K562 (cell line): ENCODE data around the gene GMEB2. TPM values are rescaled to one million over a fixed set of nuclear protein-coding genes. Genes with fewer than 3 reads are reported as not detected.
A peak's percentile ranks its signal among the peaks of the same experiment; 100 is the strongest.

ENCODE experiments used
- CBX1 ChIP-seq: sonication (generic); IDR thresholded peaks from 2 replicates; pipeline ENCODE4 v1.6.1; 2016; ENCODE audit warnings: antibody characterized with exemption, low read depth, mild to moderate bottlenecking
- DIDO1 ChIP-seq: fragments of 450-650 bp; IDR thresholded peaks from 2 replicates; pipeline ENCODE4 v1.6.1; 2016; ENCODE audit warnings: low read depth, missing biosample characterization, missing genetic modification characterization
- E2F3 ChIP-seq: fragments of 250-450 bp; sonication (Bioruptor Pico); IDR thresholded peaks from 2 replicates; pipeline ENCODE4 v1.4.0; 2020; ENCODE audit warnings: mild to moderate bottlenecking
- EP300 ChIP-seq: IDR thresholded peaks from 2 replicates; pipeline ENCODE4 v1.6.1; 2012; ENCODE audit warnings: low read length, improper control_type of control experiment
- FOXK2 ChIP-seq, 2 experiments: fragments of 450-650 bp; IDR thresholded peaks in 1 of 2; conservative IDR thresholded peaks in 1 of 2; 2 replicates each; pipeline ENCODE4 v1.6.1; 2016; ENCODE audit warnings: low read depth in 2 of 2, mild to moderate bottlenecking in 1 of 2
- GATA2 ChIP-seq: sonication (generic); formaldehyde crosslinking; IDR thresholded peaks from 2 replicates; pipeline ENCODE4 v1.4.0; 2020; ENCODE audit warnings: mild to moderate bottlenecking, missing genetic modification reagents
- GTF2E2 ChIP-seq: fragments of 200-800 bp; sonication (Bioruptor generic); IDR thresholded peaks from 2 replicates; pipeline ENCODE4 v1.6.1; 2016; ENCODE audit warnings: missing genetic modification characterization, missing compliant biosample characterization
- HLTF ChIP-seq: fragments of 450-650 bp; IDR thresholded peaks from 2 replicates; pipeline ENCODE4 v1.6.1; 2016
- HNRNPH1 ChIP-seq: fragments of 200-400 bp; formaldehyde crosslinking; optimal IDR thresholded peaks from 2 replicates; pipeline ENCODE3; 2017; ENCODE audit warnings: low read depth, mild to moderate bottlenecking, low read length, moderate library complexity
- KLF1 ChIP-seq: fragments of 450-650 bp; IDR thresholded peaks from 2 replicates; pipeline ENCODE4 v1.6.1; 2016; ENCODE audit warnings: missing genetic modification characterization, missing compliant biosample characterization
- MCM2 ChIP-seq: fragments of 450-650 bp; IDR thresholded peaks from 2 replicates; pipeline ENCODE4 v1.6.1; 2017; ENCODE audit warnings: low read depth, mild to moderate bottlenecking
- MCM5 ChIP-seq: fragments of 450-650 bp; IDR thresholded peaks from 2 replicates; pipeline ENCODE4 v1.6.1; 2016; ENCODE audit warnings: low read depth
- NEUROD1 ChIP-seq: fragments of 150-350 bp; IDR thresholded peaks from 2 replicates; pipeline ENCODE4 v1.6.1; 2014; ENCODE audit warnings: borderline replicate concordance, low read length, low read depth; ENCODE audit not compliant: partially characterized antibody
- TGIF2 ChIP-seq: sonication (generic); formaldehyde crosslinking; IDR thresholded peaks from 2 replicates; pipeline ENCODE4 v1.8.1; 2022; ENCODE audit warnings: mild to moderate bottlenecking, missing genetic modification reagents, moderate library complexity
- ZC3H4 ChIP-seq: sonication (generic); formaldehyde crosslinking; IDR thresholded peaks from 2 replicates; pipeline ENCODE4 v1.9.0; 2021; ENCODE audit warnings: missing genetic modification reagents, borderline replicate concordance
- ZKSCAN8 ChIP-seq: fragments of 200-800 bp; sonication (Bioruptor generic); IDR thresholded peaks from 2 replicates; pipeline ENCODE4 v1.6.1; 2016; ENCODE audit warnings: missing genetic modification characterization, missing compliant biosample characterization
- ZNF707 ChIP-seq: fragments of 250-450 bp; sonication (Bioruptor Pico); conservative IDR thresholded peaks from 2 replicates; pipeline ENCODE4 v1.8.0; 2022; ENCODE audit warnings: inconsistent platforms, mild to moderate bottlenecking, moderate library complexity
- ZNF79 ChIP-seq: fragments of 250-450 bp; sonication (Bioruptor Pico); IDR thresholded peaks from 2 replicates; pipeline ENCODE4 v1.4.0; 2020; ENCODE audit warnings: low read depth, mild to moderate bottlenecking, moderate library complexity
- polyA plus RNA-seq, 8 experiments: library from polyadenylated mRNA; depleted of rRNA in 4 of 8; stranded (reverse) in 5 of 8; unstranded in 3 of 8; fragments of >200 nt; fragmentation: Nextera tagmentation in 2 of 8; fragmentation: Illumina TruSeq in 1 of 8; extraction: Ambion mirVana in 2 of 8; extraction: Trizol in 1 of 8; gene quantifications; 2 replicates each; pipeline versions ENCODE4 v1.2.1 to v1.2.3, GENCODE V29; 2011 to 2014; ENCODE audit warnings: inconsistent platforms in 1 of 8, missing spikeins in 1 of 8
- total RNA-seq, 7 experiments: library from RNA; depleted of rRNA in 6 of 7; stranded (reverse); fragments of >200 nt in 6 of 7; fragmentation: Illumina TruSeq in 2 of 7; extraction: Trizol in 2 of 7; gene quantifications; 2 replicates each; pipeline versions ENCODE4 v1.2.1 to v1.2.3, GENCODE V29; 2011 to 2021; ENCODE audit warnings: low replicate concordance in 1 of 7
- TF ChIP-seq, protein P1 (sequence below): fragments of 200-800 bp; sonication (Bioruptor generic); IDR thresholded peaks from 2 replicates; pipeline ENCODE4 v1.6.1; 2017; ENCODE audit warnings: missing genetic modification characterization, missing compliant biosample characterization
- TF ChIP-seq, protein P2 (sequence below): sonication (generic); formaldehyde crosslinking; IDR thresholded peaks from 2 replicates; pipeline ENCODE4 v1.8.0; 2022; ENCODE audit warnings: mild to moderate bottlenecking, missing genetic modification reagents
- TF ChIP-seq, protein P3 (sequence below): fragments of 200-800 bp; sonication (Bioruptor generic); IDR thresholded peaks from 2 replicates; pipeline ENCODE4 v1.6.1; 2016; ENCODE audit warnings: missing genetic modification characterization, missing compliant biosample characterization

Gene GMEB2
- total and polyA plus RNA-seq, 9 of the 15 experiments (the other 6 are each of a cell fraction or from before 2014, with no cell fraction given), result 0.03 to 13.9 (median 6.3) TPM

DNA sequence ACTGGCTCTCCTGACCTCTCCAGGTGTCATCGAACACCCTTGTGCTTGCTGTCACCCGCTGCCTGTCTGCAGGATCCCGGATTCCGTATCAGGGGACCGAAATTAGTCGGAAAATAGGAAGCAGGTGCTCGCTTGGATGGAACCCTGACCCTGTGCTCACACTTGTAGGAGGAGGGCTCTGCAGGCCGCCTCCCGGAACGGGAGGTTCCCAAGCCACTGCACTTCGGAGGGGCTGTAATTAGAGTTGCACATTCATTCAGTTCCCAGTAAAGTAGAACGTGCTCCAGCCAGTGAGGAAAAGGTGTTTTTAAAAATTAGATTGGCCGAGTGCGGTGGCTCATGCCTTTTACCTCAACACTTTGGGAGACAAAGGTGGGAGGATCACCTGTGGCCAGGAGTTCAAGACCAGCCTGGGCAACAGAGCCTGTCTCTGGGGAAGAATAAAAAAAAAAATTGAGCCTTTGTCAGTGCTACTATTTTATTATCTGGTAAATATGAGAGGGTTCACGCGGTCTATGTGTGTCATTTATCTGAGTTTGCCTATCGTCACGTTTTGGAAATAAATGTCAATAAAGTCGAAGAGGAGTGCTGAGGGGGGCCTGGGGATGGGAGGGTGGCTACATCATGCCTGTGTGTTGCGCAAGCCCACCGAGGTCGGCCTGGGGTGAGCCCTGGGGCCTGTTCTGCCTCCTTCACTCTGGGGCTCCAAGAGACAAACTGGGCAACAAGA lies 1.5 kb upstream of the GMEB2 start (continued):
- TF ChIP-seq TGIF2 (CRISPR knock-in tag) (no peak), HLTF (0 out of 2 replicates have a peak, but pooled peaks have one; percentile 3), ZNF707 (no peak), E2F3 (no peak), MCM2 (no peak), ZKSCAN8 (no peak), ZNF79 (CRISPR knock-in tag) (no peak; the same call in 1 of the 2 replicates), DIDO1 (tag) (peak; percentile 79), HNRNPH1 (no peak), FOXK2 (conservative IDR thresholded peaks at IDR 0.05 in 1 of 2, IDR thresholded peaks at IDR 0.05 in 1 of 2; ENCODE audit: low read depth in 2 of 2) (peak; percentile 74 to 78), CBX1 (0 out of 2 replicates have a peak, but pooled peaks have one; percentile 33), KLF1 (tag) (no peak), MCM5 (no peak), NEUROD1 (peak; percentile 90), GTF2E2 (tag) (peak; percentile 95), GATA2 (no peak), ZC3H4 (no peak), EP300 (peak; percentile 62)
- TF ChIP-seq, protein P1, sequence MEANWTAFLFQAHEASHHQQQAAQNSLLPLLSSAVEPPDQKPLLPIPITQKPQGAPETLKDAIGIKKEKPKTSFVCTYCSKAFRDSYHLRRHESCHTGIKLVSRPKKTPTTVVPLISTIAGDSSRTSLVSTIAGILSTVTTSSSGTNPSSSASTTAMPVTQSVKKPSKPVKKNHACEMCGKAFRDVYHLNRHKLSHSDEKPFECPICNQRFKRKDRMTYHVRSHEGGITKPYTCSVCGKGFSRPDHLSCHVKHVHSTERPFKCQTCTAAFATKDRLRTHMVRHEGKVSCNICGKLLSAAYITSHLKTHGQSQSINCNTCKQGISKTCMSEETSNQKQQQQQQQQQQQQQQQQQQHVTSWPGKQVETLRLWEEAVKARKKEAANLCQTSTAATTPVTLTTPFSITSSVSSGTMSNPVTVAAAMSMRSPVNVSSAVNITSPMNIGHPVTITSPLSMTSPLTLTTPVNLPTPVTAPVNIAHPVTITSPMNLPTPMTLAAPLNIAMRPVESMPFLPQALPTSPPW (CRISPR knock-in tag), result peak; percentile 60
- TF ChIP-seq, protein P2, sequence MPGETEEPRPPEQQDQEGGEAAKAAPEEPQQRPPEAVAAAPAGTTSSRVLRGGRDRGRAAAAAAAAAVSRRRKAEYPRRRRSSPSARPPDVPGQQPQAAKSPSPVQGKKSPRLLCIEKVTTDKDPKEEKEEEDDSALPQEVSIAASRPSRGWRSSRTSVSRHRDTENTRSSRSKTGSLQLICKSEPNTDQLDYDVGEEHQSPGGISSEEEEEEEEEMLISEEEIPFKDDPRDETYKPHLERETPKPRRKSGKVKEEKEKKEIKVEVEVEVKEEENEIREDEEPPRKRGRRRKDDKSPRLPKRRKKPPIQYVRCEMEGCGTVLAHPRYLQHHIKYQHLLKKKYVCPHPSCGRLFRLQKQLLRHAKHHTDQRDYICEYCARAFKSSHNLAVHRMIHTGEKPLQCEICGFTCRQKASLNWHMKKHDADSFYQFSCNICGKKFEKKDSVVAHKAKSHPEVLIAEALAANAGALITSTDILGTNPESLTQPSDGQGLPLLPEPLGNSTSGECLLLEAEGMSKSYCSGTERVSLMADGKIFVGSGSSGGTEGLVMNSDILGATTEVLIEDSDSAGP (CRISPR knock-in tag), result no peak
- TF ChIP-seq, protein P3, sequence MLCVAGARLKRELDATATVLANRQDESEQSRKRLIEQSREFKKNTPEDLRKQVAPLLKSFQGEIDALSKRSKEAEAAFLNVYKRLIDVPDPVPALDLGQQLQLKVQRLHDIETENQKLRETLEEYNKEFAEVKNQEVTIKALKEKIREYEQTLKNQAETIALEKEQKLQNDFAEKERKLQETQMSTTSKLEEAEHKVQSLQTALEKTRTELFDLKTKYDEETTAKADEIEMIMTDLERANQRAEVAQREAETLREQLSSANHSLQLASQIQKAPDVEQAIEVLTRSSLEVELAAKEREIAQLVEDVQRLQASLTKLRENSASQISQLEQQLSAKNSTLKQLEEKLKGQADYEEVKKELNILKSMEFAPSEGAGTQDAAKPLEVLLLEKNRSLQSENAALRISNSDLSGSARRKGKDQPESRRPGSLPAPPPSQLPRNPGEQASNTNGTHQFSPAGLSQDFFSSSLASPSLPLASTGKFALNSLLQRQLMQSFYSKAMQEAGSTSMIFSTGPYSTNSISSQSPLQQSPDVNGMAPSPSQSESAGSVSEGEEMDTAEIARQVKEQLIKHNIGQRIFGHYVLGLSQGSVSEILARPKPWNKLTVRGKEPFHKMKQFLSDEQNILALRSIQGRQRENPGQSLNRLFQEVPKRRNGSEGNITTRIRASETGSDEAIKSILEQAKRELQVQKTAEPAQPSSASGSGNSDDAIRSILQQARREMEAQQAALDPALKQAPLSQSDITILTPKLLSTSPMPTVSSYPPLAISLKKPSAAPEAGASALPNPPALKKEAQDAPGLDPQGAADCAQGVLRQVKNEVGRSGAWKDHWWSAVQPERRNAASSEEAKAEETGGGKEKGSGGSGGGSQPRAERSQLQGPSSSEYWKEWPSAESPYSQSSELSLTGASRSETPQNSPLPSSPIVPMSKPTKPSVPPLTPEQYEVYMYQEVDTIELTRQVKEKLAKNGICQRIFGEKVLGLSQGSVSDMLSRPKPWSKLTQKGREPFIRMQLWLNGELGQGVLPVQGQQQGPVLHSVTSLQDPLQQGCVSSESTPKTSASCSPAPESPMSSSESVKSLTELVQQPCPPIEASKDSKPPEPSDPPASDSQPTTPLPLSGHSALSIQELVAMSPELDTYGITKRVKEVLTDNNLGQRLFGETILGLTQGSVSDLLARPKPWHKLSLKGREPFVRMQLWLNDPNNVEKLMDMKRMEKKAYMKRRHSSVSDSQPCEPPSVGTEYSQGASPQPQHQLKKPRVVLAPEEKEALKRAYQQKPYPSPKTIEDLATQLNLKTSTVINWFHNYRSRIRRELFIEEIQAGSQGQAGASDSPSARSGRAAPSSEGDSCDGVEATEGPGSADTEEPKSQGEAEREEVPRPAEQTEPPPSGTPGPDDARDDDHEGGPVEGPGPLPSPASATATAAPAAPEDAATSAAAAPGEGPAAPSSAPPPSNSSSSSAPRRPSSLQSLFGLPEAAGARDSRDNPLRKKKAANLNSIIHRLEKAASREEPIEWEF, result no peak
